ENCODE measurements around the gene AIG1. TPM values are rescaled to one million over a fixed set of nuclear protein-coding genes. Genes with fewer than 3 reads are reported as not detected.

Gene AIG1
- total RNA-seq, 1 experiment from 2014 or later = 51.1 TPM

DNA sequence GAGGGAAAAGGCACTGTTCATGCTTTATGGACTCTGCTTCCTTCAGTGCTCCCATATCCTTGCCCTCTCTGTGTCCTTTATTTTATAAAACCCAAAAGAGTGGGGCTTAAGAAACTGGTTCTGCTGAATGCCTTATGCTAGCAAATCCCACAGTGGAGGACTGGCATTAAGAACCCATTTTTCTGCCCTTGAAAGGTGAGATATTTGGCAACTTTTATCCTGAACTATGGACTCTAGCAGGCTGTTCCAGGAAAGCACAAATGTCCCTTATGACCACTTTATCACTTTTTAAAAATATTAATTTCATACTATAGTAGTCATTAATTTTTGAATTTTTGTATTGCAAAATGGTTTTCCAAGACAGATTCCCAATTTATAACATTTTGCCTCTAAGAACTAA lies 296.5 kb downstream of the AIG1 start:
- H3K27me3 ChIP-seq (ENCODE audit: insufficient read depth, low read length) = no peaks in the 10 kb centered on the region
- H3K36me3 ChIP-seq (ENCODE audit: control insufficient read depth in 1 of 2, insufficient read depth in 2 of 2, low read length in 2 of 2) = no peaks in the 10 kb centered on the region
- no peaks in the 10 kb centered on the region for H3K79me2 ChIP-seq (ENCODE audit: insufficient read depth, low read length)
- ChIA-PET RAD21 (ENCODE audit: low non-redundant PET in 1 of 2, low total read pairs in 2 of 2, uncharacterized antibody in 2 of 2, unreplicated experiment in 2 of 2) (no interaction called here), POLR2A (no interaction called here), CTCF (no interaction called here)
- no peak overlapping the region for H2AFZ ChIP-seq (ENCODE audit: low read depth, low read length, poor library complexity, severe bottlenecking)
- no peak overlapping the region for H3K27ac ChIP-seq (ENCODE audit: low read depth, low read length)
- no peaks in the 10 kb centered on the region for H3K4me1 ChIP-seq (ENCODE audit: control insufficient read depth in 1 of 2, insufficient read depth in 2 of 2, low read length in 2 of 2)
- no peaks in the 10 kb centered on the region for H3K9me3 ChIP-seq (ENCODE audit: control insufficient read depth in 1 of 2, insufficient read depth in 1 of 2, low read depth in 1 of 2, low read length in 2 of 2)
- no peaks in the 10 kb centered on the region for H3K9me2 ChIP-seq (ENCODE audit: insufficient read depth)
- H3K4me2 ChIP-seq (ENCODE audit: low read length) = no peak overlapping the region
- no peak for DNase-seq (ENCODE audit: low read depth, low spot score)
- BruUV-seq (replicated peaks) = no TSS peak
- no peak for TF ChIP-seq CBX3 (IDR thresholded peaks at IDR 0.05; ENCODE audit: low read depth)
- TF ChIP-seq RAD21 (IDR thresholded peaks at IDR 0.05; ENCODE audit: low read depth) = no peak
- no peak for TF ChIP-seq SIN3A (IDR thresholded peaks at IDR 0.05; ENCODE audit: low read depth)
- no peak for TF ChIP-seq POLR2A (IDR thresholded peaks at IDR 0.05; ENCODE audit: borderline replicate concordance, extremely low read depth, insufficient read depth, insufficient read length)
- TF ChIP-seq SP1 (IDR thresholded peaks at IDR 0.05; ENCODE audit: low read depth) = no peak
- no peak for TF ChIP-seq ZFX (IDR thresholded peaks at IDR 0.05)
- no peak for TF ChIP-seq CEBPB (IDR thresholded peaks at IDR 0.05; ENCODE audit: low read depth)
- no peak for TF ChIP-seq YY1 (IDR thresholded peaks at IDR 0.05; ENCODE audit: extremely low read depth, insufficient replicate concordance, low read depth, low read length)
- TF ChIP-seq SRF (IDR thresholded peaks at IDR 0.05; ENCODE audit: low read depth) = no peak
- no peak for TF ChIP-seq TCF7L2 (IDR thresholded peaks at IDR 0.05; ENCODE audit: borderline replicate concordance, extremely low read depth, insufficient read depth, insufficient read length)
- no peak for TF ChIP-seq JUND (IDR thresholded peaks at IDR 0.05)
- TF ChIP-seq ZNF274 (IDR thresholded peaks at IDR 0.05; ENCODE audit: low read depth, low read length) = no peak
- no peak for TF ChIP-seq FOSL1 (IDR thresholded peaks at IDR 0.05; ENCODE audit: low read depth)
- TF ChIP-seq EZH2phosphoT487 (IDR thresholded peaks at IDR 0.05; ENCODE audit: borderline replicate concordance) = no peak
- TF ChIP-seq, protein P1, sequence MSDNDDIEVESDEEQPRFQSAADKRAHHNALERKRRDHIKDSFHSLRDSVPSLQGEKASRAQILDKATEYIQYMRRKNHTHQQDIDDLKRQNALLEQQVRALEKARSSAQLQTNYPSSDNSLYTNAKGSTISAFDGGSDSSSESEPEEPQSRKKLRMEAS (IDR thresholded peaks at IDR 0.05) = no peak
- TF ChIP-seq EGR1 (IDR thresholded peaks at IDR 0.05; ENCODE audit: low read depth) = no peak
- TF ChIP-seq, protein P2, sequence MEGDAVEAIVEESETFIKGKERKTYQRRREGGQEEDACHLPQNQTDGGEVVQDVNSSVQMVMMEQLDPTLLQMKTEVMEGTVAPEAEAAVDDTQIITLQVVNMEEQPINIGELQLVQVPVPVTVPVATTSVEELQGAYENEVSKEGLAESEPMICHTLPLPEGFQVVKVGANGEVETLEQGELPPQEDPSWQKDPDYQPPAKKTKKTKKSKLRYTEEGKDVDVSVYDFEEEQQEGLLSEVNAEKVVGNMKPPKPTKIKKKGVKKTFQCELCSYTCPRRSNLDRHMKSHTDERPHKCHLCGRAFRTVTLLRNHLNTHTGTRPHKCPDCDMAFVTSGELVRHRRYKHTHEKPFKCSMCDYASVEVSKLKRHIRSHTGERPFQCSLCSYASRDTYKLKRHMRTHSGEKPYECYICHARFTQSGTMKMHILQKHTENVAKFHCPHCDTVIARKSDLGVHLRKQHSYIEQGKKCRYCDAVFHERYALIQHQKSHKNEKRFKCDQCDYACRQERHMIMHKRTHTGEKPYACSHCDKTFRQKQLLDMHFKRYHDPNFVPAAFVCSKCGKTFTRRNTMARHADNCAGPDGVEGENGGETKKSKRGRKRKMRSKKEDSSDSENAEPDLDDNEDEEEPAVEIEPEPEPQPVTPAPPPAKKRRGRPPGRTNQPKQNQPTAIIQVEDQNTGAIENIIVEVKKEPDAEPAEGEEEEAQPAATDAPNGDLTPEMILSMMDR (IDR thresholded peaks at IDR 0.05 in 2 of 3, conservative IDR thresholded peaks at IDR 0.05 in 1 of 3; ENCODE audit: borderline replicate concordance in 1 of 3, insufficient read depth in 1 of 3, low read depth in 2 of 3, low read length in 2 of 3) = no peak
- no peaks in the 10 kb centered on the region for H4K20me1 ChIP-seq (ENCODE audit: insufficient read depth)
- no peak overlapping the region for H3K4me3 ChIP-seq (replicated peaks in 1 of 2; ENCODE audit: low read depth in 1 of 2, low read length in 2 of 2)
- H3K9ac ChIP-seq (ENCODE audit: low read length) = no peak overlapping the region
- ATAC-seq = no peak
- intact Hi-C loops (cut with micrococcal nuclease) = no loop called here
